Tibial artery (tissue), 4 donors: Measurements from ENCODE around the gene SAP30L.

Experiments used
- DNase-seq, 2 donors: peaks; one replicate each; pipeline ENCODE4 v3.0.0-alpha.2; 2019
- H3K27ac ChIP-seq, 2 donors: fragments of 200-600 bp; sonication (generic) in 1 of 2; 1 replicate in 1 of 2; 2 replicates in 1 of 2; pipeline ENCODE4 v1.5.1; 2018 to 2019; ENCODE audit warnings: mild to moderate bottlenecking in 1 of 2
- H3K27me3 ChIP-seq, 2 donors: fragments of 200-600 bp; sonication (generic) in 1 of 2; one replicate each; pipeline versions ENCODE4 v1.5.1 to v1.6.0; 2016 to 2019
- H3K36me3 ChIP-seq, 3 donors: fragments of 200-600 bp; sonication (generic) in 2 of 3; one replicate each; pipeline ENCODE4 v1.5.1; 2016 to 2019; ENCODE audit warnings: mild to moderate bottlenecking in 2 of 3
- H3K4me1 ChIP-seq, 4 donors: fragments of 200-600 bp; sonication (generic) in 2 of 4; 1 replicate in 3 of 4; 2 replicates in 1 of 4; pipeline ENCODE4 v1.5.1; 2016 to 2019
- H3K4me3 ChIP-seq, 2 donors: fragments of 200-600 bp; sonication (generic) in 1 of 2; 1 replicate in 1 of 2; 2 replicates in 1 of 2; pipeline ENCODE4 v1.5.1; 2018 to 2019; ENCODE audit warnings: mild to moderate bottlenecking in 2 of 2
- H3K9me3 ChIP-seq, 3 donors: fragments of 200-600 bp; sonication (generic) in 1 of 3; one replicate each; pipeline ENCODE4 v1.5.1; 2016 to 2019
- CTCF ChIP-seq, 2 experiments: fragments of 200-600 bp in 1 of 2; fragments of 450-650 bp in 1 of 2; IDR thresholded peaks; one replicate each; pipeline ENCODE4 v1.5.1; 2017 to 2019; ENCODE audit warnings: antibody characterized with exemption in 2 of 2, mild to moderate bottlenecking in 1 of 2, moderate library complexity in 1 of 2
- intact Hi-C: fragments of 100-400 bp; cut with DNase I; formaldehyde crosslinking; loops from one replicate; pipeline ENCODE4 v1.15.0; 2023; ENCODE audit warnings: low total_unique reads

The SAP30L gene

DNA sequence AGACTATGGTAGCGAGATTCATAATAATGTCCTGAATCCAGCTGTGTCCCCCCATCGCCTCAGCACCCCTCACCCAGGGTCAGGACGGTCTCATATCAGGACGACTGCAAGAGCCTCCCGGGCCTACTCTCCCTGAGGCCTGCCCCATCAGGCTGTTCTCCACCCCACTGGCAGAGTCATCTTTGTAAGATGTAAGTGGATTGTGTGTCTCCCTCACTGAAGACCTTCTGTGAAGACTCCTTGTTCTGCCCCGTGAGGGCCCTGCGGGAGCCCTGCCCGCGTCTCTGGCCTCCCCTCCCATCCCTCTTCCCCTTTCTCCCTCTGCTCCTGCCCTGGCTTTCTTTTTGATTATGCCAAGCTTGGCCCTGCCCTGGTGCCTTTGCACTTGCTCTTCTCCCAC is 43.9 kb upstream of the SAP30L start:
- no peak for DNase-seq
- Histone ChIP-seq H3K27ac (no peak overlapping the region), H3K9me3 (no peaks in the 10 kb centered on the region), H3K4me1 (peaks cover 0 to 11% (median 4%) of the 10 kb centered on the region in 4 donors), H3K36me3 (no peaks in the 10 kb centered on the region), H3K27me3 (no peaks in the 10 kb centered on the region), H3K4me3 (no peak overlapping the region)
- intact Hi-C loops, result loop anchor here (10.0 kb wide), 1 partner anchor 217 kb away; no protein-coding TSS in a partner anchor
- TF ChIP-seq CTCF (IDR thresholded peaks at IDR 0.05), result no peak

DNA sequence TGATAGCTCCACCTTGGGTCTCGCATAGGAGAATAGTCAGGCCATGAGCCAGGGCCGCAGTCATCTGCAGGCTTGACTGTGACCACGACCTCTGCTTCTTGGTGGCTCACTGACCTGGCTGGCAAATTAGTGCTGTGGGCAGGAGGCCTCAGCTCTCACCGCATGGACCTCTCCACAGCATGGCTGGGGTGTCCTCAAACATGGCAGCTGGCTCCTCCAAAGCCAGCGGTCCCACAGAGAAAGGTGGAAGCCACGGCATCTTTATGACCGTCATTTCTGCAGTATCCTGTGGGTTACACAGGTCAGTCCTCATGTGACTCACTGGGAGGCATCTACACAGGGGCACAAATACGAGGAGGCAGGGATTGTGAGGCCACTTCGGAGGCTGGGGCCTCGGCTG is 43.2 kb upstream of the SAP30L start:
- intact Hi-C loops, result loop anchor here (10.0 kb wide), 1 partner anchor 218 kb away; no protein-coding TSS in a partner anchor
- no peaks in the 10 kb centered on the region for H3K36me3 ChIP-seq
- no peak for TF ChIP-seq CTCF (IDR thresholded peaks at IDR 0.05)
- no peaks in the 10 kb centered on the region for H3K27me3 ChIP-seq
- H3K27ac ChIP-seq, result no peak overlapping the region
- H3K9me3 ChIP-seq, result no peaks in the 10 kb centered on the region
- H3K4me1 ChIP-seq, result peaks cover 0 to 11% (median 4%) of the 10 kb centered on the region in 4 donors
- no peak overlapping the region for H3K4me3 ChIP-seq
- no peak for DNase-seq

- intact Hi-C loops, result loop anchor here (10.0 kb wide), 1 partner anchor 218 kb away; no protein-coding TSS in a partner anchor
- TF ChIP-seq CTCF (IDR thresholded peaks at IDR 0.05), result no peak
- H3K4me1 ChIP-seq, result peaks cover 0 to 11% (median 4%) of the 10 kb centered on the region in 4 donors
- H3K9me3 ChIP-seq, result no peaks in the 10 kb centered on the region
- no peak for DNase-seq
- H3K27me3 ChIP-seq, result no peaks in the 10 kb centered on the region
- no peak overlapping the region for H3K27ac ChIP-seq
- no peaks in the 10 kb centered on the region for H3K36me3 ChIP-seq
- H3K4me3 ChIP-seq, result no peak overlapping the region
Measured at GRCh38 chr5:154403234-154403633, 42.6 kb upstream of the SAP30L start.

DNA sequence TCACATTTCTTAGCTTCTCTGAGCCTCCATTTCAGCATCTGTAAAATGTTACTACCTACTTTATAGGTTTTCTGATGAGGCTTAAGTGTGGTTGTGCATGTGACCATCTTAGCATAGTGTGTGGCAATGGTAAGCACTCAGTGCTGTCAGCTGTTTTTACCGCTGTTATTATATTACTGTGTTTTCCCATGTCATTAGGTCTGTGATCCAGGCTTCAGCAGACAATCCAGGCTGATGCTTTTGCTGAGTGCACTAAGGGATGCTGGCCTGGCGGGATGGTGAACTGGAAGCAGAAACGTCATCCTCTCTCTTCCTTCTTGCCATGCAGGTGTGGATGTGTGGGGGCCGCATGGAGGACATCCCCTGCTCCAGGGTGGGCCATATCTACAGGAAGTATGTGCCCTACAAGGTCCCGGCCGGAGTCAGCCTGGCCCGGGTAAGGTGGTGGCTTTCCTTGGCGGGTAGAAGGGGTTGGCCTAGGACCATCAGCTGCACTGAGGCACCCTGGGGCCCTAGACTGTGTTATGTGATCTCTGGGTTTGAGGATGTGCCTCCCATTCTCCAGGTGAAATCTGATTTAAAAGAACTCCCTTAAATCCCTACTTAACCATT is 41.9 kb upstream of the SAP30L start:
- no peaks in the 10 kb centered on the region for H3K9me3 ChIP-seq
- no peak for DNase-seq
- peaks cover 0 to 11% (median 4%) of the 10 kb centered on the region in 4 donors for H3K4me1 ChIP-seq
- no peaks in the 10 kb centered on the region for H3K27me3 ChIP-seq
- no peak overlapping the region for H3K4me3 ChIP-seq
- no peak for TF ChIP-seq CTCF (IDR thresholded peaks at IDR 0.05)
- intact Hi-C loops, result loop anchor here (2.0 to 10.0 kb wide), 2 partner anchors 219 to 331 kb away; no protein-coding TSS in a partner anchor
- H3K36me3 ChIP-seq, result no peaks in the 10 kb centered on the region
- no peak overlapping the region for H3K27ac ChIP-seq

DNA sequence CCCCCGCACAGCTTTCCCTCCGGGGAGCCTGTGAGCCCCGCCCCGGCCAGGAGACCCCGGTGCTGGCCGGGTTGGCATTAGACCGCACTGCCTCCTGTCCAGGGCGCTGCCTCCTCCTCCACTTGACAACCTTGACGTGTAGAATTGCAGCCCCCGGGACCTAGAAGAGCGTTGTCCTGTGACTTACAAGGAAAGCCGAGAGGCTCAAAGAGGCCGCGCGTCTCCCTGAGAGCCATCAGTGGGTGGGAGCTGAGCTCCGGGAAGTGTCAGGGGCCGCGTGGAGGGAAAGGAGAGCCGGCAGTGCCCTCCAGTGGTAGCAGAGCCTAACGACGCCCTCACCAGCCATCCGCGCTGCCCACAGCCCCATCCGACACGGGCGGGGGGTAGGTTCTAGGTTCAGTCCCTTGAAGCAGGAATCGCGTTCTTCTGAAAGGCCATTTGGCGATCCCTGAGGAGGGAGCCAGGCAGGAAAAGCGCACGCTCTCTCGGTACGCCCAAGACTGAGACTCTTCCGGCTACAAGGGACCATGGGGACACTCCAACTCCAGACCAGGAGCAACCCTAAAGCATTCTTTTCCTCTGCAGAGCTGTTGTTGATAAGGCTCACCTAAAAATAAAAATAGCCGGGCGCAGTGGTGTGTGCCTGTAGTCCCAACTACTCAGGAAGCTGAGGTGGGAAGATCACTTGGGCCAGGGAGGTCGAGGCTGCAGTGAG is 40.6 kb upstream of the SAP30L start:
- Histone ChIP-seq H3K27ac (peak overlapping the region in 1 of 2 donors; percentile 34), H3K36me3 (peaks cover 0 to 9% (median 2%) of the 10 kb centered on the region in 3 donors), H3K27me3 (no peaks in the 10 kb centered on the region), H3K9me3 (no peaks in the 10 kb centered on the region), H3K4me3 (peak overlapping the region; percentile 35 to 52), H3K4me1 (peaks cover 0 to 11% (median 4%) of the 10 kb centered on the region in 4 donors)
- DNase-seq, result peak; percentile 76 to 84
- intact Hi-C loops, result loop anchor here (2.0 to 10.0 kb wide), 2 partner anchors 220 to 332 kb away; no protein-coding TSS in a partner anchor
- TF ChIP-seq CTCF (IDR thresholded peaks at IDR 0.05), result peak; percentile 90 to 91
